ENCODE measurements around the gene CCDC92B.
"Not testable (repeated sequence)": the region's sequence is repeated elsewhere in the genome, so short reads cannot be mapped to it uniquely, and the experiment has no call there.

Gene CCDC92B

DNA sequence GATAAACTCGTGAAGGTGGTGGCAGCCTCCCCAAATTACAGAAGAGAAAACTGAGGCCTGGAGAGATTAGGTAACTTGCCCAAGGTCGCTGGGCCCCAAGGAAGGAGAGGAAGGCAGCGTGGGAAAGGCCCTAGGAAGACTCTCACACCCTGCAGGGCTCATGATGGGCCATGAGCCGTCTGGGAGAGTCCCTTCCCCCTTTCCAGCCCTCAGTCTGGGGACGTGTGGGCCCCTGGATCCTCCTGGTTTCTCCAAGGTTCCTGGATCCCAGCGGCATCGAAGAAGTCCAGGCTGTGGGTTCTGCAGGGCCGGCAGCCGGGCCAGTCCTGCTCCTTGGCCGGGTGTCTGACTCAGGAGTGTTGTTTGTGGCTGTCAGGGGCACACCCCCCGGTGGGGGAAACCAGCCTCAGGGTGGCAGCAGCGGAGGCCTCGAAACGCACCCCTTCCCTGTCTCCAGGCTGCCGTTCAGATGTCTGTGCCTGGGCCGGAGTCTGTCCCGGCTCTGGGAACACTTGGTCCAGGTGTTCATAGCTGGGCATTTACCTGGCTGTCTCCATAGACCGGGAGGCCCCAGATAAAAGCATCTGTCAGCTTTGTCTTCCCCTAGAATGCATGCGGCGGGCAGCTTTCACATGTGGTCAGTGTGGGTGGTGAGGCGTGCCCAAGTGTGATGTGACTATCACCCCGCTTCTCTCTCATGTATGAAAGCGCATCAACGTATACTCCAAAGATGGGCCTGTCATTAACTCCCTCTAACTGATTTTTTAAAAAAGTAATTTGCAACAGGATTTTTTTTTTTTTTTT, 43.1 kb upstream of the CCDC92B start:
- no CpG with 5 or more reads among the region's 24 CpGs for WGBS (ENCODE audit: extremely low coverage, insufficient coverage, insufficient read length)
- Histone ChIP-seq H3K9me3 (ENCODE audit: insufficient read depth, low read depth, low read length) (peaks cover 5% of the 10 kb centered on the region), H2AFZ (ENCODE audit: insufficient read depth, low read length, poor library complexity) (no peak overlapping the region), H4K91ac (ENCODE audit: low read depth, low read length) (no peak overlapping the region), H4K12ac (ENCODE audit: low read depth, low read length) (no peak overlapping the region), H2BK120ac (ENCODE audit: insufficient read depth, low read length, poor library complexity) (no peak overlapping the region), H2AK5ac (ENCODE audit: low read length) (no peak overlapping the region), H3K36me3 (ENCODE audit: control insufficient read depth in 1 of 2, insufficient read depth in 2 of 2, low read length in 2 of 2) (no peaks in the 10 kb centered on the region), H3K27me3 (ENCODE audit: insufficient read depth, low read length) (no peaks in the 10 kb centered on the region), H3K9ac (ENCODE audit: low read length) (no peak overlapping the region), H3K27ac (ENCODE audit: low read depth, low read length) (no peak overlapping the region), H4K8ac (ENCODE audit: low read depth, low read length) (no peak overlapping the region), H3K4me1 (ENCODE audit: control insufficient read depth in 1 of 2, insufficient read depth in 2 of 2, low read length in 2 of 2) (no peaks in the 10 kb centered on the region), H2BK5ac (ENCODE audit: low read depth, low read length, poor library complexity) (no peak overlapping the region), H3K23ac (ENCODE audit: low read length) (no peak overlapping the region), H3K79me1 (ENCODE audit: low read length) (no peaks in the 10 kb centered on the region), H2BK12ac (ENCODE audit: low read length) (no peak overlapping the region), H3K79me2 (ENCODE audit: control insufficient read depth, insufficient read depth, low read length, poor library complexity) (no peaks in the 10 kb centered on the region), H3K18ac (ENCODE audit: low read length) (no peak overlapping the region), H3K14ac (ENCODE audit: low read length) (no peak overlapping the region), H3K4ac (ENCODE audit: low read depth, low read length) (no peak overlapping the region), H3K4me3 (ENCODE audit: low read depth, low read length) (no peak overlapping the region), H3K4me2 (ENCODE audit: low read length) (no peak overlapping the region)
- no peak for DNase-seq

DNA sequence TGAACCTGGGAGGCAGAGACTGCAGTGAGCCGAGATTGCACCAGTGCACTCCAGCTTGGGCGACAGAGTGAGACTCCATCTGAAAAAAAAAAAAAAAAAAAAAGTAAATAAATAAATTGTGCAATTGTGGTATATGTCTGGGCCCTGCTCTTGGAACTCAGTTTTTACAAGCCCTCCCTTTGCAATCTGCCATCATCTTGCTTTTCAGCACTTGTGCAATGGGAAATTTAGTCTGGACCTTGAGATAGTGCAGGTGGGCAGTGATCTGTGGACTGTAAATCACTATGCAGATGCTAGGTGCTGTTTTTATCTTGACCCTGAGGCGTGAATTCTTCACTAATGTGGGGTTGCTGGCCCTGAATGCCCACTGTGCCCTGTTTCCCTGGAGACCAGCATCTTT, 40.2 kb upstream of the CCDC92B start:
- Histone ChIP-seq H4K91ac (ENCODE audit: low read depth, low read length) (no peak overlapping the region), H3K18ac (ENCODE audit: low read length) (no peak overlapping the region), H3K27ac (ENCODE audit: low read depth, low read length) (no peak overlapping the region), H3K4ac (ENCODE audit: low read depth, low read length) (no peak overlapping the region), H3K14ac (ENCODE audit: low read length) (no peak overlapping the region), H3K79me2 (ENCODE audit: control insufficient read depth, insufficient read depth, low read length, poor library complexity) (no peaks in the 10 kb centered on the region), H2BK12ac (ENCODE audit: low read length) (no peak overlapping the region), H3K79me1 (ENCODE audit: low read length) (no peaks in the 10 kb centered on the region), H3K4me2 (ENCODE audit: low read length) (no peak overlapping the region), H2BK120ac (ENCODE audit: insufficient read depth, low read length, poor library complexity) (no peak overlapping the region), H4K8ac (ENCODE audit: low read depth, low read length) (no peak overlapping the region), H2AFZ (ENCODE audit: insufficient read depth, low read length, poor library complexity) (no peak overlapping the region), H3K4me3 (ENCODE audit: low read depth, low read length) (no peak overlapping the region), H2BK5ac (ENCODE audit: low read depth, low read length, poor library complexity) (no peak overlapping the region), H3K36me3 (ENCODE audit: control insufficient read depth in 1 of 2, insufficient read depth in 2 of 2, low read length in 2 of 2) (no peaks in the 10 kb centered on the region), H2AK5ac (ENCODE audit: low read length) (no peak overlapping the region), H4K12ac (ENCODE audit: low read depth, low read length) (no peak overlapping the region), H3K27me3 (ENCODE audit: insufficient read depth, low read length) (no peaks in the 10 kb centered on the region), H3K9ac (ENCODE audit: low read length) (no peak overlapping the region), H3K9me3 (ENCODE audit: insufficient read depth, low read depth, low read length) (no peaks in the 10 kb centered on the region), H3K4me1 (ENCODE audit: control insufficient read depth in 1 of 2, insufficient read depth in 2 of 2, low read length in 2 of 2) (no peaks in the 10 kb centered on the region), H3K23ac (ENCODE audit: low read length) (no peak overlapping the region)
- peak in 1 of 2 donors; percentile 29 for DNase-seq
- WGBS (ENCODE audit: extremely low coverage, insufficient coverage, insufficient read length) = no CpG with 5 or more reads among the region's 3 CpGs

DNA sequence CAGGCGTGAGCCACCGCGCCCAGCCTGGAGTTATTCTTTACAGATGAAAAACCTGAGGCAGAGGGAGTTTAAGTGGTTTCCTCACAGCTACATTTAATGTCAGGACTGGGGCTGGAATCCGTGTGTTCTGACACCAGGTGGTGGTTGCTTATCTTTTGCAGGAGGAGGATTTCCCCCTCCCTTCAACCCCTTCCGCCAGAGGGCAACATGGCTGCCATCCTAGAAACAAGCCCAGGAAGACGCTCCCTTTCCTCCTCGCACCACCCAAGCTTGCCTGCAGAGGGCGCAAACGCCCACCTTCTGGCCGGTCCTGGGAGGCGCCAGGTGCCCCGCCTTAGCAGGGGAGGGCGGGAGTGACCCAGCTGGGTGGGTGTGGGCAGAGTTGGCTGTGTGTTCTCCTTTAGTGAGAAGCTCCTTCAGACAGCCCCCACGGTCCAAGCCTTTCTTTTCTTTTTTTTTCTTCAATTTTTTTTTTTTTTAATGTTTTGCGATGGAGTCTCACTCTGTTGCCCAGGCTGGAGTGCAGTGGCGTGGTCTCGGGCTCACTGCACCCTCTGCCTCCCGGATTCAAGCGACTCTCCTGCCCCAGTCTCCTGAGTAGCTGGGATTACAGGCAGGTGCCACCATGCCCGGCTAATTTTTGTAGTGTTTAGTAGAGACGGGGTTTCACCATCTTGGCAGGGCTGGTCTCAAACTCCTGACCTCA, 36.9 kb upstream of the CCDC92B start:
- no peak overlapping the region for H3K4me3 ChIP-seq (ENCODE audit: low read depth, low read length)
- H3K4ac ChIP-seq (ENCODE audit: low read depth, low read length) = no peak overlapping the region
- no peaks in the 10 kb centered on the region for H3K4me1 ChIP-seq (ENCODE audit: control insufficient read depth in 1 of 2, insufficient read depth in 2 of 2, low read length in 2 of 2)
- no peaks in the 10 kb centered on the region for H3K27me3 ChIP-seq (ENCODE audit: insufficient read depth, low read length)
- peak overlapping the region; percentile 42 for H4K8ac ChIP-seq (ENCODE audit: low read depth, low read length)
- H2AFZ ChIP-seq (ENCODE audit: insufficient read depth, low read length, poor library complexity) = no peak overlapping the region
- peaks cover 7% of the 10 kb centered on the region for H3K9me3 ChIP-seq (ENCODE audit: insufficient read depth, low read depth, low read length)
- no peak overlapping the region for H4K91ac ChIP-seq (ENCODE audit: low read depth, low read length)
- H3K14ac ChIP-seq (ENCODE audit: low read length) = no peak overlapping the region
- no peak overlapping the region for H3K4me2 ChIP-seq (ENCODE audit: low read length)
- H3K79me1 ChIP-seq (ENCODE audit: low read length) = no peaks in the 10 kb centered on the region
- no peak overlapping the region for H3K27ac ChIP-seq (ENCODE audit: low read depth, low read length)
- H3K18ac ChIP-seq (ENCODE audit: low read length) = no peak overlapping the region
- no peak overlapping the region for H2BK120ac ChIP-seq (ENCODE audit: insufficient read depth, low read length, poor library complexity)
- H2AK5ac ChIP-seq (ENCODE audit: low read length) = no peak overlapping the region
- H3K79me2 ChIP-seq (ENCODE audit: control insufficient read depth, insufficient read depth, low read length, poor library complexity) = no peaks in the 10 kb centered on the region
- peak; percentile 99 for DNase-seq
- no peak overlapping the region for H3K9ac ChIP-seq (ENCODE audit: low read length)
- no peak overlapping the region for H2BK5ac ChIP-seq (ENCODE audit: low read depth, low read length, poor library complexity)
- no peak overlapping the region for H3K23ac ChIP-seq (ENCODE audit: low read length)
- WGBS (ENCODE audit: extremely low coverage, insufficient coverage, insufficient read length) = no CpG with 5 or more reads among the region's 21 CpGs
- no peak overlapping the region for H4K12ac ChIP-seq (ENCODE audit: low read depth, low read length)
- H3K36me3 ChIP-seq (ENCODE audit: control insufficient read depth in 1 of 2, insufficient read depth in 2 of 2, low read length in 2 of 2) = no peaks in the 10 kb centered on the region
- H2BK12ac ChIP-seq (ENCODE audit: low read length) = no peak overlapping the region

DNA sequence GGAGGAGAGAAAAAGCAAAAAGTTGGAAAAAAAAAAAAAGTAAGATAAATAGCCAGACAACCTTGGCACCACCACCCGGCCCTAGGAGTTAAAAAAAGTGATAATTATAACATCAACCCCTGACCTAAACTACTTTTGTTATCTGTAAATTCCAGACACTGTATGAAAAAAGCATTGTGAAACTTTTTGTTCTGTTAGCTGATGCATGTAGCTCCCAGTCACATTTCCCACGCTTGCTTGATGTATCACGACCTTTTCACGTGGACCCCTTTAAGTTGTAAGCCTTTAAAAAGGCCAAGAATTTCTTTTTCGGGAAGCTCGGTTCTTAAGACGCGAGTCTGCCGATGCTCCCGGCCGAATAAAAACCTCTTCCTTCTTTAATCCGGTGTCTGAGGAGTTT, 35.9 kb upstream of the CCDC92B start:
- H3K36me3 ChIP-seq (ENCODE audit: control insufficient read depth in 1 of 2, insufficient read depth in 2 of 2, low read length in 2 of 2) = not testable (repeated sequence)
- WGBS (ENCODE audit: extremely low coverage, insufficient coverage, insufficient read length) = no CpG with 5 or more reads among the region's 12 CpGs

More for the DNA sequence above, 35.9 kb upstream of the CCDC92B start:
- H3K27ac ChIP-seq (ENCODE audit: low read depth, low read length); H3K4me3 ChIP-seq (ENCODE audit: low read depth, low read length); H4K8ac ChIP-seq (ENCODE audit: low read depth, low read length); H3K79me2 ChIP-seq (ENCODE audit: control insufficient read depth, insufficient read depth, low read length, poor library complexity); H4K12ac ChIP-seq (ENCODE audit: low read depth, low read length); H2AK5ac ChIP-seq (ENCODE audit: low read length); H3K4ac ChIP-seq (ENCODE audit: low read depth, low read length); H3K79me1 ChIP-seq (ENCODE audit: low read length); H3K4me2 ChIP-seq (ENCODE audit: low read length); H2BK5ac ChIP-seq (ENCODE audit: low read depth, low read length, poor library complexity); H4K91ac ChIP-seq (ENCODE audit: low read depth, low read length); H2AFZ ChIP-seq (ENCODE audit: insufficient read depth, low read length, poor library complexity); H3K27me3 ChIP-seq (ENCODE audit: insufficient read depth, low read length); H3K9me3 ChIP-seq (ENCODE audit: insufficient read depth, low read depth, low read length); H3K9ac ChIP-seq (ENCODE audit: low read length); H2BK120ac ChIP-seq (ENCODE audit: insufficient read depth, low read length, poor library complexity); H3K23ac ChIP-seq (ENCODE audit: low read length); H3K4me1 ChIP-seq (ENCODE audit: control insufficient read depth in 1 of 2, insufficient read depth in 2 of 2, low read length in 2 of 2); H3K14ac ChIP-seq (ENCODE audit: low read length); H2BK12ac ChIP-seq (ENCODE audit: low read length); H3K18ac ChIP-seq (ENCODE audit: low read length): not testable (repeated sequence)
- DNase-seq = peak; percentile 61 to 84
